Transverse colon (tissue), 4 donors: ENCODE measurements around the gene TMEM209. TPM values are rescaled to one million over a fixed set of nuclear protein-coding genes. Genes with fewer than 3 reads are reported as not detected.

Experiments used
- DNase-seq: peaks from one replicate; pipeline ENCODE4 v3.0.0-alpha.2; 2019
- H3K27ac ChIP-seq, 4 donors: fragments of 200-600 bp; sonication (generic); 2 replicates each; pipeline ENCODE4 v1.5.1; 2016 to 2018; ENCODE audit warnings: inconsistent platforms in 4 of 4
- H3K27me3 ChIP-seq: fragments of 200-600 bp; sonication (generic); 2 replicates; pipeline ENCODE4 v1.5.1; 2017; ENCODE audit warnings: inconsistent platforms
- H3K36me3 ChIP-seq, 4 donors: fragments of 200-600 bp; sonication (generic); 2 replicates each; pipeline ENCODE4 v1.5.1; 2017 to 2019; ENCODE audit warnings: inconsistent platforms in 4 of 4
- H3K4me1 ChIP-seq, 4 donors: fragments of 200-600 bp; sonication (generic); 2 replicates each; pipeline ENCODE4 v1.5.1; 2017 to 2020; ENCODE audit warnings: inconsistent platforms in 4 of 4
- H3K4me3 ChIP-seq, 4 donors: fragments of 200-600 bp; sonication (generic); 1 replicate in 1 of 4; 2 replicates in 3 of 4; pipeline versions ENCODE4 v1.5.1 to v1.6.1; 2017 to 2019; ENCODE audit warnings: inconsistent platforms in 4 of 4
- H3K9me3 ChIP-seq, 2 donors: fragments of 200-600 bp; sonication (generic); 2 replicates each; pipeline ENCODE4 v1.5.1; 2017 to 2019; ENCODE audit warnings: inconsistent platforms in 2 of 2
- CTCF ChIP-seq, 5 experiments: fragments of 200-600 bp in 3 of 5; fragments of 450-650 bp in 2 of 5; sonication (generic) in 3 of 5; IDR thresholded peaks; 1 replicate in 2 of 5; 2 replicates in 3 of 5; pipeline ENCODE4 v1.5.1; 2016 to 2017; ENCODE audit warnings: antibody characterized with exemption in 5 of 5, inconsistent platforms in 3 of 5, mild to moderate bottlenecking in 2 of 5, moderate library complexity in 1 of 5
- EP300 ChIP-seq: sonication (generic); formaldehyde crosslinking; IDR thresholded peaks from one replicate; pipeline ENCODE4 v1.6.1; 2017; ENCODE audit warnings: antibody characterized with exemption, low read depth
- POLR2A ChIP-seq: fragments of 450-650 bp; IDR thresholded peaks from one replicate; pipeline ENCODE4 v1.6.1; 2016; ENCODE audit warnings: antibody characterized with exemption, mild to moderate bottlenecking, moderate library complexity
- POLR2AphosphoS5 ChIP-seq, 3 donors: sonication (generic); formaldehyde crosslinking; IDR thresholded peaks; one replicate each; pipeline ENCODE4 v1.6.1; 2016; ENCODE audit warnings: antibody characterized with exemption in 3 of 3
- WGBS, 2 donors: methylation state at CpG; one replicate each; pipeline ENCODE4 v1.1.5; 2018; ENCODE audit warnings: low coverage in 1 of 2; 5-methylcytosine and 5-hydroxymethylcytosine counted together
- in situ Hi-C, 4 donors: fragments of 200-750 bp; cut with MboI; loops; one replicate each; pipeline versions ENCODE4 v1.15.0 to v1.15.1; 2017; ENCODE audit warnings: low sequenced_read_pairs in 3 of 4, low pct_ligation_motif_present in 1 of 4, low pct_unique_long_range_greater_than_20kb in 1 of 4
- intact Hi-C: fragments of 100-400 bp; cut with DNase I; formaldehyde crosslinking; loops from one replicate; pipeline ENCODE4 v1.15.1; 2023; ENCODE audit warnings: low total_unique reads
- total RNA-seq, 4 donors: library from RNA; depleted of rRNA; stranded (reverse); fragments of >200 nt; gene quantifications; one replicate each; pipeline ENCODE4 v1.1.0, GENCODE V29; 2016

TMEM209 gene
- total RNA-seq, 4 donors from 2014 or later = 8.6 to 57.5 (median 17.8) TPM

GRCh38 chr7:130140551-130141160 lies 64.5 kb downstream of the TMEM209 start:
- Histone ChIP-seq H3K36me3 (peaks cover 0 to under 1% (median 0%) of the 10 kb centered on the region in 4 donors), H3K9me3 (no peaks in the 10 kb centered on the region), H3K4me1 (peaks cover 13 to 28% (median 24%) of the 10 kb centered on the region in 4 donors), H3K4me3 (peak overlapping the region; percentile 37 to 72 (median 58)), H3K27ac (peak overlapping the region; percentile 70 to 77 (median 72)), H3K27me3 (no peaks in the 10 kb centered on the region)
- WGBS, 2 donors = 91 to 92% methylated on average over 5 to 25 of the region's 47 CpGs
- DNase-seq = no peak
- in situ Hi-C loops (no loop called here), intact Hi-C loops (no loop called here)
- no peak for TF ChIP-seq POLR2A
- no peak for TF ChIP-seq POLR2AphosphoS5 (IDR thresholded peaks at IDR 0.05)
- TF ChIP-seq CTCF (IDR thresholded peaks at IDR 0.05) = no peak
- TF ChIP-seq EP300 = no peak

- Histone ChIP-seq H3K27ac (no peak overlapping the region), H3K4me3 (no peak overlapping the region), H3K9me3 (no peaks in the 10 kb centered on the region), H3K4me1 (peaks cover 13 to 22% (median 19%) of the 10 kb centered on the region in 4 donors), H3K27me3 (no peaks in the 10 kb centered on the region), H3K36me3 (peaks cover 0 to 11% (median 5%) of the 10 kb centered on the region in 4 donors)
- no peak for DNase-seq
- in situ Hi-C loops (no loop called here), intact Hi-C loops (no loop called here)
- no peak for TF ChIP-seq EP300
- no peak for TF ChIP-seq POLR2A
- no peak for TF ChIP-seq CTCF (IDR thresholded peaks at IDR 0.05)
- TF ChIP-seq POLR2AphosphoS5 (IDR thresholded peaks at IDR 0.05) = no peak
- WGBS, 2 donors = 100% methylated on average over 2 of the region's 2 CpGs
Measured at GRCh38 chr7:130139193-130139960, 65.8 kb downstream of the TMEM209 start.

GRCh38 chr7:130137207-130137606 lies 68.0 kb downstream of the TMEM209 start:
- Histone ChIP-seq H3K36me3 (peaks cover 0 to 17% (median 7%) of the 10 kb centered on the region in 4 donors), H3K27ac (no peak overlapping the region), H3K4me1 (peaks cover 12 to 16% (median 13%) of the 10 kb centered on the region in 4 donors), H3K9me3 (no peaks in the 10 kb centered on the region), H3K4me3 (no peak overlapping the region), H3K27me3 (no peaks in the 10 kb centered on the region)
- intact Hi-C loops = no loop called here
- DNase-seq = no peak
- no peak for TF ChIP-seq POLR2A
- in situ Hi-C loops = no loop called here
- WGBS, 2 donors = 95% methylated on average over 4 of the region's 4 CpGs; no CpG with 5 or more reads in 1 of the 2 donors

GRCh38 chr7:130136579-130137167 lies 68.5 kb downstream of the TMEM209 start:
- H3K27ac ChIP-seq = no peak overlapping the region
- H3K4me1 ChIP-seq = peaks cover 7 to 10% (median 8%) of the 10 kb centered on the region in 4 donors
- DNase-seq = no peak
- no peaks in the 10 kb centered on the region for H3K27me3 ChIP-seq
- in situ Hi-C loops = no loop called here
- WGBS, 2 donors = 83 to 100% methylated on average over 1 of the region's 1 CpG
- no peaks in the 10 kb centered on the region for H3K9me3 ChIP-seq
- intact Hi-C loops = no loop called here
- H3K4me3 ChIP-seq = no peak overlapping the region
- TF ChIP-seq POLR2A (no peak), CTCF (IDR thresholded peaks at IDR 0.05) (no peak), POLR2AphosphoS5 (IDR thresholded peaks at IDR 0.05) (no peak), EP300 (no peak)
- peaks cover 0 to 22% (median 7%) of the 10 kb centered on the region in 4 donors for H3K36me3 ChIP-seq
